Endodermal cell (in vitro differentiated cells): ENCODE measurements around the gene MAP2K6. TPM values are rescaled to one million over a fixed set of nuclear protein-coding genes. Genes with fewer than 3 reads are reported as not detected.

Experiments used
- DNase-seq: peaks from one replicate; pipeline ENCODE4 v3.0.0-alpha.2; 2017
- H3K27ac ChIP-seq: 2 replicates; pipeline ENCODE4 v1.5.1; 2013; ENCODE audit warnings: mild to moderate bottlenecking, low read depth, low read length, moderate library complexity
- H3K27me3 ChIP-seq: 2 replicates; pipeline ENCODE4 v1.6.1; 2013; ENCODE audit warnings: mild to moderate bottlenecking, low read length, moderate library complexity; ENCODE audit not compliant: insufficient read depth, control insufficient read depth, poor library complexity, severe bottlenecking
- H3K36me3 ChIP-seq: 2 replicates; pipeline ENCODE4 v1.7.0; 2013; ENCODE audit warnings: mild to moderate bottlenecking, low read length, moderate library complexity; ENCODE audit not compliant: control insufficient read depth, insufficient read depth
- H3K4me1 ChIP-seq: one replicate; pipeline ENCODE4 v1.7.0; 2013; ENCODE audit warnings: low read length; ENCODE audit not compliant: control insufficient read depth, insufficient read depth
- H3K4me3 ChIP-seq: 2 replicates; pipeline ENCODE4 v1.5.1; 2013; ENCODE audit warnings: mild to moderate bottlenecking, low read length, moderate library complexity
- H3K9ac ChIP-seq: 2 replicates; pipeline ENCODE4 v1.6.1; 2013; ENCODE audit warnings: mild to moderate bottlenecking, low read length, moderate library complexity; ENCODE audit not compliant: poor library complexity, severe bottlenecking; ENCODE audit errors: extremely low read depth
- H3K9me3 ChIP-seq: 2 replicates; pipeline ENCODE4 v1.6.1; 2013; ENCODE audit warnings: mild to moderate bottlenecking, low read length, moderate library complexity; ENCODE audit not compliant: control insufficient read depth
- H3K27ac Mint-ChIP-seq: 2 replicates; pipeline ENCODE4 v1.8.0; 2020; ENCODE audit warnings: mixed read lengths
- H3K27me3 Mint-ChIP-seq: 2 replicates; pipeline ENCODE4 v1.8.0; 2021; ENCODE audit warnings: mild to moderate bottlenecking, mixed read lengths; ENCODE audit not compliant: insufficient read depth
- H3K36me3 Mint-ChIP-seq: 2 replicates; pipeline ENCODE4 v1.8.0; 2020; ENCODE audit warnings: low read depth, mixed read lengths
- H3K4me1 Mint-ChIP-seq: 2 replicates; pipeline ENCODE4 v1.8.0; 2020; ENCODE audit warnings: mixed read lengths
- H3K4me3 Mint-ChIP-seq: 2 replicates; pipeline ENCODE4 v1.8.0; 2020; ENCODE audit warnings: mild to moderate bottlenecking, moderate library complexity, mixed read lengths
- H3K9me3 Mint-ChIP-seq: 2 replicates; pipeline ENCODE4 v1.8.0; 2020; ENCODE audit warnings: mild to moderate bottlenecking, mixed read lengths
- CTCF ChIP-seq: fragments of 200-600 bp; sonication (generic); conservative IDR thresholded peaks from 2 replicates; pipeline ENCODE4 v1.5.0; 2021; ENCODE audit warnings: antibody characterized with exemption, mild to moderate bottlenecking
- WGBS, 2 experiments: methylation state at CpG; one replicate each; pipeline versions ENCODE4 v1.1.5 to v1.1.7; 2013; ENCODE audit warnings: missing lambda C conversion rate in 2 of 2, mixed read lengths in 1 of 2; ENCODE audit not compliant: insufficient coverage in 1 of 2, insufficient read length in 1 of 2; 5-methylcytosine and 5-hydroxymethylcytosine counted together
- total RNA-seq, 2 donors: library from RNA; stranded (reverse); fragmentation: NEBNext Ultra II Directional in 1 of 2; extraction: Animal tissue kit (Norgen Biotek cat#: 25700) in 1 of 2; gene quantifications; 2 replicates in 1 of 2; 3 replicates in 1 of 2; pipeline ENCODE4 v1.2.1, GENCODE V29; 2021

The MAP2K6 gene
- total RNA-seq, 2 donors from 2014 or later, result 42.2 to 55.3 TPM

- no peaks in the 10 kb centered on the region for H3K9me3 Mint-ChIP-seq
- no peak overlapping the region for H3K27ac ChIP-seq
- no peaks in the 10 kb centered on the region for H3K27me3 Mint-ChIP-seq
- H3K27me3 ChIP-seq, result no peaks in the 10 kb centered on the region
- peaks cover 2% of the 10 kb centered on the region for H3K4me1 Mint-ChIP-seq
- H3K4me3 ChIP-seq, result no peak overlapping the region
- no peaks in the 10 kb centered on the region for H3K9me3 ChIP-seq
- no peak for DNase-seq
- no peak overlapping the region for H3K9ac ChIP-seq
- no peaks in the 10 kb centered on the region for H3K36me3 ChIP-seq
- 95 to 100% methylated on average over 6 to 7 of the region's 7 CpGs for WGBS, 2 experiments
- no peak overlapping the region for H3K27ac Mint-ChIP-seq
- no peak overlapping the region for H3K4me3 Mint-ChIP-seq
- H3K4me1 ChIP-seq, result no peaks in the 10 kb centered on the region
- H3K36me3 Mint-ChIP-seq, result no peaks in the 10 kb centered on the region
- no peak for TF ChIP-seq CTCF
Observed at GRCh38 chr17:69577098-69577497, 162.6 kb downstream of the MAP2K6 start.

- Histone ChIP-seq H3K9ac (no peak overlapping the region), H3K27ac (no peak overlapping the region), H3K4me1 (peaks cover 5% of the 10 kb centered on the region), H3K4me3 (no peak overlapping the region), H3K36me3 (no peaks in the 10 kb centered on the region), H3K9me3 (no peaks in the 10 kb centered on the region), H3K27me3 (no peaks in the 10 kb centered on the region)
- no peak for TF ChIP-seq CTCF
- Mint-ChIP-seq H3K9me3 (no peaks in the 10 kb centered on the region), H3K27me3 (no peaks in the 10 kb centered on the region), H3K27ac (no peak overlapping the region), H3K36me3 (no peaks in the 10 kb centered on the region), H3K4me3 (no peak overlapping the region), H3K4me1 (peaks cover 2% of the 10 kb centered on the region)
- no peak for DNase-seq
- 86 to 96% methylated on average over 1 to 4 of the region's 4 CpGs for WGBS, 2 experiments
Observed at GRCh38 chr17:69578385-69578936, 164.0 kb downstream of the MAP2K6 start.

- Mint-ChIP-seq H3K9me3 (no peaks in the 10 kb centered on the region), H3K36me3 (no peaks in the 10 kb centered on the region), H3K27ac (no peak overlapping the region), H3K27me3 (no peaks in the 10 kb centered on the region), H3K4me3 (no peak overlapping the region), H3K4me1 (no peaks in the 10 kb centered on the region)
- 93 to 97% methylated on average over 5 of the region's 5 CpGs for WGBS, 2 experiments
- Histone ChIP-seq H3K9me3 (no peaks in the 10 kb centered on the region), H3K27me3 (no peaks in the 10 kb centered on the region), H3K9ac (no peak overlapping the region), H3K4me1 (peaks cover 5% of the 10 kb centered on the region), H3K27ac (no peak overlapping the region), H3K4me3 (no peak overlapping the region), H3K36me3 (no peaks in the 10 kb centered on the region)
- no peak for DNase-seq
- TF ChIP-seq CTCF, result no peak
Observed at GRCh38 chr17:69579961-69580677, 165.6 kb downstream of the MAP2K6 start.
